Naive thymus-derived CD4-positive, alpha-beta T cell (primary cell): ENCODE measurements around the gene HMGN4. TPM values are rescaled to one million over a fixed set of nuclear protein-coding genes. Genes with fewer than 3 reads are reported as not detected.

ENCODE experiments used
- ATAC-seq: fragments of 150-1000 bp; cut with Tn5 transposase; 2 replicates; pipeline ENCODE4 v1.10.0; 2021; ENCODE audit warnings: mild to moderate bottlenecking, moderate library complexity
- CTCF ChIA-PET: fragments of 350-600 bp; sonication (Branson Sonifier 250); formaldehyde crosslinking; loops from one replicate; lab custom pipeline; 2021; ENCODE audit warnings: antibody characterized with exemption; lab: Charles Lee
- POLR2A ChIA-PET: fragments of 350-600 bp; sonication (Branson Sonifier 250); formaldehyde crosslinking; loops from one replicate; lab custom pipeline; 2021; ENCODE audit warnings: antibody characterized with exemption, inconsistent platforms; lab: Charles Lee
- DNase-seq, 9 donors: peaks; one replicate each; pipeline versions ENCODE4 v3.0.0 to v3.0.0-alpha.2; 2020 to 2022; ENCODE audit warnings: mixed read lengths in 1 of 9
- H3K27ac ChIP-seq: one replicate; pipeline ENCODE4 v1.7.0; 2013; ENCODE audit warnings: mild to moderate bottlenecking, low read depth, low read length, moderate library complexity
- H3K27me3 ChIP-seq, 2 donors: one replicate each; pipeline ENCODE4 v1.7.0; 2013; ENCODE audit warnings: low read length in 2 of 2, mild to moderate bottlenecking in 2 of 2, moderate library complexity in 2 of 2; ENCODE audit not compliant: control insufficient read depth in 2 of 2, insufficient read depth in 2 of 2
- H3K36me3 ChIP-seq, 3 experiments: 1 replicate in 2 of 3; 2 replicates in 1 of 3; pipeline ENCODE4 v1.7.0; 2013; ENCODE audit warnings: low read length in 3 of 3, mild to moderate bottlenecking in 3 of 3, moderate library complexity in 1 of 3; ENCODE audit not compliant: insufficient read depth in 3 of 3, control insufficient read depth in 2 of 3
- H3K4me1 ChIP-seq, 2 donors: one replicate each; pipeline ENCODE4 v1.7.0; 2013; ENCODE audit warnings: low read length in 2 of 2, mild to moderate bottlenecking in 2 of 2, moderate library complexity in 1 of 2; ENCODE audit not compliant: control insufficient read depth in 2 of 2, insufficient read depth in 2 of 2
- H3K4me3 ChIP-seq: 2 replicates; pipeline ENCODE4 v1.7.0; 2013; ENCODE audit warnings: mild to moderate bottlenecking, low read length
- H3K9me3 ChIP-seq, 3 experiments: 1 replicate in 2 of 3; 2 replicates in 1 of 3; pipeline ENCODE4 v1.7.0; 2013; ENCODE audit warnings: low read length in 3 of 3; ENCODE audit not compliant: control insufficient read depth in 2 of 3
- H3K27ac Mint-ChIP-seq, 9 donors: one replicate each; pipeline ENCODE4 v1.8.0; 2020 to 2022; ENCODE audit warnings: mixed read lengths in 9 of 9, mild to moderate bottlenecking in 8 of 9, moderate library complexity in 5 of 9, inconsistent platforms in 2 of 9
- H3K27me3 Mint-ChIP-seq, 5 donors: one replicate each; pipeline ENCODE4 v1.8.0; 2021 to 2022; ENCODE audit warnings: mixed read lengths in 5 of 5, mild to moderate bottlenecking in 1 of 5
- H3K36me3 Mint-ChIP-seq, 5 donors: one replicate each; pipeline ENCODE4 v1.8.0; 2020 to 2022; ENCODE audit warnings: mixed read lengths in 5 of 5, mild to moderate bottlenecking in 3 of 5, inconsistent platforms in 1 of 5
- H3K4me1 Mint-ChIP-seq, 7 donors: one replicate each; pipeline ENCODE4 v1.8.0; 2020 to 2022; ENCODE audit warnings: mixed read lengths in 7 of 7, mild to moderate bottlenecking in 3 of 7, inconsistent platforms in 1 of 7
- H3K4me3 Mint-ChIP-seq, 10 donors: one replicate each; pipeline ENCODE4 v1.8.0; 2020 to 2022; ENCODE audit warnings: mild to moderate bottlenecking in 10 of 10, mixed read lengths in 10 of 10, moderate library complexity in 6 of 10, inconsistent platforms in 2 of 10
- H3K9me3 Mint-ChIP-seq, 11 donors: one replicate each; pipeline ENCODE4 v1.8.0; 2020 to 2022; ENCODE audit warnings: mixed read lengths in 11 of 11, mild to moderate bottlenecking in 4 of 11, inconsistent platforms in 1 of 11, moderate library complexity in 1 of 11
- intact Hi-C, 2 donors: fragments of 100-400 bp; cut with micrococcal nuclease; formaldehyde crosslinking; loops; one replicate each; pipeline ENCODE4 v1.15.1; 2023
- polyA plus RNA-seq, 2 donors: library from polyadenylated mRNA; unstranded; fragments of 300-500 nt; fragmentation: Illumina TruSeq; gene quantifications; one replicate each; pipeline ENCODE4 v1.2.3, GENCODE V29; 2021
- total RNA-seq, 6 experiments: library from RNA in 5 of 6; stranded (reverse) in 5 of 6; gene quantifications; 1 replicate in 5 of 6; 2 replicates in 1 of 6; pipeline ENCODE4 v1.2.3 and lab custom pipeline; 2021 to 2026

Gene HMGN4
- total and polyA plus RNA-seq, 7 experiments from 2014 or later = 37.6 to 154 (median 90.2) TPM

DNA sequence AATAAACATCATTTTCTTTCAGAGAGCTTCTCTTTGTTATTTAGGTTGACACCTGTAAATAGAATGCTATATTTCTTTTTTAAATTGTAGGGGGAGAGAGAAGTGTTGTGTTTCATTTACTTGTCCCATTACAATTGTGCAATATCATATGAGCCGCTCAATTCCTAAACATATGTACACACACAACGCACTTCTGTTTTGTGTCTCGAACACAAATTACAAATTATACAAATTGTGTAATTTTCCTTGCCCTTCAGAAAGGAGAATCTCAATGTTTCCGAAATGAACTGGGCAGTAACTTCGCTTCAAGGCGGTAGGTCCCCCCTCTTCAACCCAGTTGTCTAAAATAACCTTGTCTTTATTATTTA, 55.9 kb downstream of the HMGN4 start:
- ChIA-PET CTCF (interaction anchor here (0.6 to 4.0 kb wide), 4 partner anchors 18 to 594 kb away, joined by 3 to 27 read pairs (median 22); no protein-coding TSS in a partner anchor), POLR2A (interaction anchor here (0.6 to 3.4 kb wide), 7 partner anchors 21 to 588 kb away, joined by 3 to 25 read pairs (median 3); a partner anchor contains a TSS)
- Mint-ChIP-seq H3K4me1 (peaks cover 0 to 13% (median 6%) of the 10 kb centered on the region in 7 donors), H3K36me3 (peaks cover 0 to 9% (median 8%) of the 10 kb centered on the region in 5 donors), H3K27ac (no peak overlapping the region), H3K27me3 (peaks cover 9 to 49% (median 16%) of the 10 kb centered on the region in 5 donors), H3K4me3 (no peak overlapping the region), H3K9me3 (no peaks in the 10 kb centered on the region)
- DNase-seq = no peak
- Histone ChIP-seq H3K27ac (no peak overlapping the region), H3K4me1 (peaks cover 17 to 22% of the 10 kb centered on the region in 2 donors), H3K36me3 (peaks cover 6 to 13% (median 8%) of the 10 kb centered on the region in 3 experiments), H3K9me3 (no peaks in the 10 kb centered on the region), H3K27me3 (peaks cover 9 to 14% of the 10 kb centered on the region in 2 donors), H3K4me3 (no peak overlapping the region)
- intact Hi-C loops = loop anchor here (1.0 to 10.0 kb wide), 3 partner anchors 17 to 1491 kb away; partner anchors contain the start of gene ZNF165 (in 1 of the 2)
- no peak for ATAC-seq

- peaks cover 6 to 21% (median 17%) of the 10 kb centered on the region in 3 experiments for H3K36me3 ChIP-seq
- peaks cover 9 to 14% of the 10 kb centered on the region in 2 donors for H3K27me3 ChIP-seq
- DNase-seq (no peak), ATAC-seq (no peak)
- peaks cover 17 to 22% of the 10 kb centered on the region in 2 donors for H3K4me1 ChIP-seq
- ChIA-PET POLR2A (interaction anchor here (0.6 to 3.4 kb wide), 24 partner anchors 9 to 1546 kb away, joined by 3 to 25 read pairs (median 4); partner anchors contain the start of gene HMGN4), CTCF (interaction anchor here (0.6 to 4.0 kb wide), 20 partner anchors 9 to 1268 kb away, joined by 3 to 27 read pairs (median 4); no protein-coding TSS in a partner anchor)
- peak overlapping the region; percentile 81 for H3K4me3 ChIP-seq
- peak overlapping the region in 7 of 10 donors; percentile 3 to 57 (median 9) for H3K4me3 Mint-ChIP-seq
- peaks cover 9 to 43% (median 16%) of the 10 kb centered on the region in 5 donors for H3K27me3 Mint-ChIP-seq
- intact Hi-C loops = loop anchor here (1.0 to 10.0 kb wide), 6 partner anchors 18 to 1490 kb away; partner anchors contain the start of gene ZNF165 (in 1 of the 2)
- peaks cover 0 to 12% (median 9%) of the 10 kb centered on the region in 5 donors for H3K36me3 Mint-ChIP-seq
- H3K27ac ChIP-seq = no peak overlapping the region
- H3K9me3 Mint-ChIP-seq = no peaks in the 10 kb centered on the region
- H3K27ac Mint-ChIP-seq = peak overlapping the region in 4 of 9 donors; percentile 22 to 47 (median 35)
- H3K4me1 Mint-ChIP-seq = peaks cover 0 to 20% (median 10%) of the 10 kb centered on the region in 7 donors
- no peaks in the 10 kb centered on the region for H3K9me3 ChIP-seq
Measured at GRCh38 chr6:26594730-26595632, 56.8 kb downstream of the HMGN4 start.

DNA sequence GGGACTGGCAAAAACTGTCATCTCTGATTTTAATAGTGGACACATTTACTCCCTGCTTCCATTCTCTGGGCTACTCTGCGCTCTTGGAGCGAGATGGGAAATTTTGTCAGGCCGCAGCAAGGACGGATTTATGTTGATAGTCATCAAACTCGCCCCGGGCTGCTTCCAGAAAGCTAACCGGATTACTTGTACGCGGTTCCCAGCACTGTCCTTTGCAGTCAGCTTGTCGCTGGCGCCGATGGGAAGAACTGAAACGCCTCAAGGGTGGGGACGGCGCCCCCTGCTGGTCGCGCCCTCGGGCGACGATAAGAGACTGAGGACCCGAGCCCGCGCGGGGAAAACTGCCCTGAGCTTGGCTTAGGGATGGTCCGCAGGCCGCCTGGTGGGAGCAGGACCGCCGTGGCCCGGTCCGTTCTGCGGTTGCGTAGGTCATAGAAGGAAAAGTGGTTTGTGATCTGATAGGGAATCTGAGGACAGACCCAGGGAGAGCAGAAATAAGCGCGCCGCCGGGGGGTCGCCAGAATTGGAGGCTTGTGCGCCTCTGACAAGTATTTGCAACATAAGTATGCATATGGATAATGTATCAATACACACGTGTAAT, 57.6 kb downstream of the HMGN4 start:
- Histone ChIP-seq H3K4me3 (peak overlapping the region; percentile 81), H3K36me3 (peaks cover 6 to 24% (median 18%) of the 10 kb centered on the region in 3 experiments), H3K4me1 (peaks cover 17 to 22% of the 10 kb centered on the region in 2 donors), H3K27me3 (peaks cover 9 to 14% of the 10 kb centered on the region in 2 donors), H3K9me3 (no peaks in the 10 kb centered on the region), H3K27ac (peak overlapping the region; percentile 52)
- Mint-ChIP-seq H3K4me1 (peaks cover 3 to 20% (median 10%) of the 10 kb centered on the region in 7 donors), H3K36me3 (peaks cover 0 to 12% (median 9%) of the 10 kb centered on the region in 5 donors), H3K27ac (no peak overlapping the region), H3K9me3 (no peaks in the 10 kb centered on the region), H3K4me3 (no peak overlapping the region), H3K27me3 (peaks cover 9 to 37% (median 16%) of the 10 kb centered on the region in 5 donors)
- DNase-seq (peak; percentile 69 to 90 (median 79)), ATAC-seq (peak; percentile 69)
- intact Hi-C loops = loop anchor here (1.0 to 10.0 kb wide), 20 partner anchors 18 to 1489 kb away; partner anchors contain the start of genes HMGN4 (in 2 of the 2), BTN3A2 (in 1 of the 2), TRIM38 (in 1 of the 2) and ZNF165 (in 1 of the 2)
- CTCF ChIA-PET = interaction anchor here (0.6 to 4.0 kb wide), 18 partner anchors 10 to 421 kb away, joined by 3 to 27 read pairs (median 4); no protein-coding TSS in a partner anchor
- POLR2A ChIA-PET = interaction anchor here (0.6 to 3.4 kb wide), 20 partner anchors 10 to 1297 kb away, joined by 3 to 25 read pairs (median 4); partner anchors contain the start of gene HMGN4

Other genes starting within 250 kb of the HMGN4 start
- gene BTN3A2, start 173.2 kb upstream of the HMGN4 start, total RNA-seq = 100 to 1,000 TPM; 131 to 274 (median 180) TPM
- gene BTN3A2, start 173.2 kb upstream of the HMGN4 start, polyA plus RNA-seq = 100 to 1,000 TPM; 113 to 142 TPM
- 10 to 100 TPM; 19.8 to 22.3 (median 20.2) TPM for gene BTN2A2, start 155.3 kb upstream of the HMGN4 start, total RNA-seq
- 1 to 10 TPM; 3.4 to 4.4 TPM for gene BTN2A2, start 155.3 kb upstream of the HMGN4 start, polyA plus RNA-seq
- gene BTN3A1, start 136.1 kb upstream of the HMGN4 start, total RNA-seq = 100 to 1,000 TPM; 122 to 242 (median 235) TPM
- 10 to 100 TPM; 41.5 to 64.6 TPM for gene BTN3A1, start 136.1 kb upstream of the HMGN4 start, polyA plus RNA-seq
- gene BTN3A3, start 97.9 kb upstream of the HMGN4 start, total RNA-seq = 100 to 1,000 TPM in 3 of 5 experiments, 10 to 100 TPM in 2; 79.1 to 183 (median 119) TPM
- 10 to 100 TPM; 71.4 to 96.2 TPM for gene BTN3A3, start 97.9 kb upstream of the HMGN4 start, polyA plus RNA-seq
- gene BTN2A1, start 80.4 kb upstream of the HMGN4 start, total RNA-seq = 10 to 100 TPM; 29.0 to 54.6 (median 37.2) TPM
- gene BTN2A1, start 80.4 kb upstream of the HMGN4 start, polyA plus RNA-seq = 10 to 100 TPM in 1 of 2 donors, 1 to 10 TPM in 1; 9.7 to 13.1 TPM
- gene BTN1A1, start 38.1 kb upstream of the HMGN4 start, total RNA-seq = not detected
- gene BTN1A1, start 38.1 kb upstream of the HMGN4 start, polyA plus RNA-seq = not detected
- gene ABT1, start 58.6 kb downstream of the HMGN4 start, total RNA-seq = 10 to 100 TPM; 23.3 to 37.5 (median 35.0) TPM
- 10 to 100 TPM; 39.4 to 44.8 TPM for gene ABT1, start 58.6 kb downstream of the HMGN4 start, polyA plus RNA-seq
- gene ZNF322, start 121.4 kb downstream of the HMGN4 start, total RNA-seq = 10 to 100 TPM in 3 of 5 experiments, 1 to 10 TPM in 2; 5.3 to 23.1 (median 15.4) TPM
- 1 to 10 TPM; 5.1 to 7.1 TPM for gene ZNF322, start 121.4 kb downstream of the HMGN4 start, polyA plus RNA-seq